Smooth muscle cell (in vitro differentiated cells): ENCODE data around the gene MCRS1. TPM values are rescaled to one million over a fixed set of nuclear protein-coding genes. Genes with fewer than 3 reads are reported as not detected.

Experiments
- DNase-seq: peaks from one replicate; lab custom pipeline; 2025; ENCODE audit not compliant: unreplicated experiment; lab: John Stamatoyannopoulos, UW
- H2AFZ ChIP-seq: fragments of 200-600 bp; sonication (generic); 2 replicates; pipeline ENCODE4 v1.6.0; 2016; ENCODE audit warnings: antibody characterized with exemption, low read depth, mild to moderate bottlenecking
- H3F3A ChIP-seq: fragments of 200-600 bp; sonication (generic); 2 replicates; pipeline ENCODE4 v1.6.0; 2017; ENCODE audit warnings: antibody characterized with exemption, low read depth
- H3K27ac ChIP-seq: fragments of 200-600 bp; sonication (generic); 2 replicates; pipeline ENCODE4 v1.5.1; 2016; ENCODE audit warnings: low read depth, mild to moderate bottlenecking
- H3K27me3 ChIP-seq: fragments of 200-600 bp; sonication (generic); 2 replicates; pipeline ENCODE4 v1.6.1; 2016; ENCODE audit warnings: low read depth, mild to moderate bottlenecking
- H3K36me3 ChIP-seq: fragments of 200-600 bp; sonication (generic); 2 replicates; pipeline ENCODE4 v1.5.1; 2016; ENCODE audit warnings: low read depth
- H3K4me1 ChIP-seq: fragments of 200-600 bp; sonication (generic); 2 replicates; pipeline ENCODE4 v1.5.1; 2016; ENCODE audit warnings: low read depth
- H3K4me2 ChIP-seq: fragments of 200-600 bp; sonication (generic); 2 replicates; pipeline ENCODE4 v1.6.0; 2016; ENCODE audit warnings: mild to moderate bottlenecking
- H3K4me3 ChIP-seq: fragments of 200-600 bp; sonication (generic); 2 replicates; pipeline ENCODE4 v1.5.1; 2016; ENCODE audit warnings: mild to moderate bottlenecking
- H3K79me2 ChIP-seq: fragments of 200-600 bp; sonication (generic); 2 replicates; pipeline ENCODE4 v1.6.0; 2016; ENCODE audit warnings: low read depth, mild to moderate bottlenecking
- H3K9ac ChIP-seq: fragments of 200-600 bp; sonication (generic); 2 replicates; pipeline ENCODE4 v1.6.0; 2016; ENCODE audit warnings: low read depth
- H3K9me3 ChIP-seq: fragments of 200-600 bp; sonication (generic); replicated peaks from 2 replicates; pipeline ENCODE4 v1.5.1; 2016; ENCODE audit warnings: low read depth
- H4K20me1 ChIP-seq: fragments of 200-600 bp; sonication (generic); 2 replicates; pipeline ENCODE4 v1.6.0; 2016; ENCODE audit warnings: low read depth
- CTCF ChIP-seq: fragments of 200-600 bp; sonication (generic); IDR thresholded peaks from 2 replicates; pipeline ENCODE4 v1.5.1; 2017; ENCODE audit warnings: borderline replicate concordance, mild to moderate bottlenecking, antibody characterized with exemption; ENCODE audit not compliant: insufficient read depth, poor library complexity, severe bottlenecking
- WGBS: methylation state at CpG from one replicate; pipeline ENCODE4 v1.1.7; 2016; ENCODE audit warnings: low lambda C conversion rate; 5-methylcytosine and 5-hydroxymethylcytosine counted together
- polyA plus RNA-seq: library from polyadenylated mRNA; unstranded; fragments of >200 nt; fragmentation: Nextera tagmentation; extraction: Ambion mirVana; gene quantifications from 2 replicates; pipeline ENCODE4 v1.2.1, GENCODE V29; 2016
- total RNA-seq: library from RNA; depleted of rRNA; stranded (reverse); fragments of >200 nt; gene quantifications from 2 replicates; pipeline ENCODE4 v1.2.3, GENCODE V29; 2014

Gene MCRS1
- total and polyA plus RNA-seq, 2 experiments from 2014 or later: 41.4 to 54.4 TPM

GRCh38 chr12:49545815-49546214, 22.1 kb downstream of the MCRS1 start:
- no peak overlapping the region for H3K9ac ChIP-seq
- no peaks in the 10 kb centered on the region for H3F3A ChIP-seq
- no peak for DNase-seq
- no peaks in the 10 kb centered on the region for H4K20me1 ChIP-seq
- H3K4me3 ChIP-seq: no peak overlapping the region
- H3K27ac ChIP-seq: no peak overlapping the region
- WGBS: 82% methylated on average over 4 of the region's 4 CpGs
- H3K36me3 ChIP-seq: no peaks in the 10 kb centered on the region
- H3K79me2 ChIP-seq: no peaks in the 10 kb centered on the region
- peaks cover 9% of the 10 kb centered on the region for H3K4me1 ChIP-seq
- H3K27me3 ChIP-seq: peaks cover 78% of the 10 kb centered on the region
- H3K9me3 ChIP-seq: no peaks in the 10 kb centered on the region
- no peak for TF ChIP-seq CTCF
- H3K4me2 ChIP-seq: no peak overlapping the region
- H2AFZ ChIP-seq: no peak overlapping the region

GRCh38 chr12:49543914-49544815, 23.8 kb downstream of the MCRS1 start:
- Histone ChIP-seq H3K27ac (no peak overlapping the region), H3K27me3 (peaks cover 94% of the 10 kb centered on the region), H3K4me2 (no peak overlapping the region), H2AFZ (no peak overlapping the region), H3K36me3 (no peaks in the 10 kb centered on the region), H3K4me1 (peaks cover 5% of the 10 kb centered on the region), H3K9me3 (no peaks in the 10 kb centered on the region), H4K20me1 (no peaks in the 10 kb centered on the region), H3K4me3 (no peak overlapping the region), H3F3A (no peaks in the 10 kb centered on the region), H3K9ac (no peak overlapping the region), H3K79me2 (no peaks in the 10 kb centered on the region)
- no peak for TF ChIP-seq CTCF
- WGBS: 19% methylated on average over 30 of the region's 39 CpGs
- DNase-seq: no peak

GRCh38 chr12:49543221-49543913, 24.6 kb downstream of the MCRS1 start:
- H4K20me1 ChIP-seq: no peaks in the 10 kb centered on the region
- TF ChIP-seq CTCF: no peak
- peaks cover 2% of the 10 kb centered on the region for H3K4me1 ChIP-seq
- 76% methylated on average over 20 of the region's 20 CpGs for WGBS
- no peak overlapping the region for H3K9ac ChIP-seq
- H3F3A ChIP-seq: no peaks in the 10 kb centered on the region
- H3K27ac ChIP-seq: no peak overlapping the region
- peaks cover 97% of the 10 kb centered on the region for H3K27me3 ChIP-seq
- H2AFZ ChIP-seq: no peak overlapping the region
- H3K4me2 ChIP-seq: no peak overlapping the region
- no peaks in the 10 kb centered on the region for H3K9me3 ChIP-seq
- no peak for DNase-seq
- H3K79me2 ChIP-seq: no peaks in the 10 kb centered on the region
- no peak overlapping the region for H3K4me3 ChIP-seq
- no peaks in the 10 kb centered on the region for H3K36me3 ChIP-seq
